Stimulated activated CD8-positive, alpha-beta memory T cell treated with anti-CD3 and anti-CD28 coated beads, Interleukin-4, amount 100 ng/mL, for 24 hours (primary cell): ENCODE data around the gene MCUB.
"Not testable (repeated sequence)": the region's sequence is repeated elsewhere in the genome, so short reads cannot be mapped to it uniquely, and the experiment has no call there.

Source experiments
- DNase-seq: peaks from one replicate; pipeline ENCODE4 v3.0.0-alpha.2; 2020; ENCODE audit warnings: low read depth

Gene MCUB

DNA sequence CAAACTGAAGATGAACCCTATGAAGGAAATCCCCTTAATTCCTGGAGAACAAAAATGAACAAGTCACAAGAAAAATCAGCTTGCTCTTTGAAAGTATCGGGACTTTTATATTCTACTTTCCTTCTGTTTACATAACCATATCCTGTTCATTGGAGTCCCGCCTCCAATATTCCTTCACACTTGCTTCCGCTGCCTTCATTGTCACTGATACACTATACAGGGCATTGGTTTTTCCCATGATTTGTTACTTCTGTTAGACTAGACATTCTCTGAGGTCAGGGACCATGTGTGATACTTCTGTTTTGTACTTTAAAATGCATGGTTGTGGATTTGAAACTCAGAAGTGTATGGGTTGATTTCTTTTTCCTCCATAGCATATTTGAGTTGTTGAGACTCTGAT lies 18.8 kb downstream of the MCUB start:
- DNase-seq = no peak

DNA sequence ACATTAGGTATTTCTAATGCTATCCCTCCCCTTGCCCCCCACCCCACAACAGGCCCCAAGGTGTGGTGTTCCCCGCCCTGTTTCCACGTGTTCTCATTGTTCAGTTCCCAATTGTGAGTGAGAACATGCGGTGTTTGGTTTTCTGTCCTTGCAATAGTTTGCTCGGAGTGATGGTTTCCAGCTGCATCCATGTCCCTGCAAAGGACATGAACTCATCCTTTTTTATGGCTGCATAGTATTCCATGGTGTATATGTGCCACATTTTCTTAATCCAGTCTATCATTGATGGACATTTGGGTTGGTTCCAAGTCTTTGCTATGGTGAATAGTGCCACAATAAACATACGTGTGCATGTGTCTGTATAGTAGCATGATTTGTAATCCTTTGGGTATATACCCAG lies 20.0 kb downstream of the MCUB start:
- not testable (repeated sequence) for DNase-seq

DNA sequence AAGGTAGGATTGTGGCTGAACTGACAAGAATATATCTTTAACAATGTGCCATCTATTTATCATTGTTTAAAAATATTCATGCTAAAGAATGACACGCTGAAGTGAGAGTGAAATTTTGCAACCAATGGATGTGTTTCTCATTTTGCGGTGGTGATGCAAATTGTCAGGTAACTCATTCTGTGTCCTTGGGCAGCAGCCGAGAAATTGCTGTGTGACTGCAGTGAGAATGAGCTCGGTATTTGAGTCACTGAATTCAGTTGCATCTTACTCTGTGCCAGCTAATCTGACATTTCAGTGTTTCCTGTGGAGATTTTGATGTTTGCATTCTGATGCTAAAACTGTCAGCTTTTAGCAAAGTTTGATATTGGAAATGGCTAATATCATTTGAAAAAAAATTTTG lies 28.1 kb downstream of the MCUB start:
- DNase-seq = peak; percentile 17

DNA sequence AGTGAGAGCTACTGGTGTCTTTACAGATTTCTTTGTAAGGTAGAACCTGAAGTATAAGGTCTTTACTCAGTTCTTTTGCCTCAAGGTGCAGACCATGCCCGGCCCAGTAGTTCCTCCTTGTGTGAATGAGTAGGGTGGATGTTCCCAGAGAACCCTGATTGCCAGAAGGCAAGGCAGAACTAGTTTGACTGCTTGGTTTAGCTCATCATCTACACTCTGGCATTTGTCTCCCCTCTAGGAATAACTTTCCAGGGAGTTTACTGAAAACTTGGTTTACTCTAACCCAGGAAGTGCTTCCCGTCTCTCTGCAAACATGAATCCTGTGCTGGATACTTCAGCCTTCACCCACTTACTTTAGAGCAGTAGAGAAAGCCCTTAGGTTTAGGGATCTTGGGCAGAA lies 29.1 kb downstream of the MCUB start:
- DNase-seq = no peak

DNA sequence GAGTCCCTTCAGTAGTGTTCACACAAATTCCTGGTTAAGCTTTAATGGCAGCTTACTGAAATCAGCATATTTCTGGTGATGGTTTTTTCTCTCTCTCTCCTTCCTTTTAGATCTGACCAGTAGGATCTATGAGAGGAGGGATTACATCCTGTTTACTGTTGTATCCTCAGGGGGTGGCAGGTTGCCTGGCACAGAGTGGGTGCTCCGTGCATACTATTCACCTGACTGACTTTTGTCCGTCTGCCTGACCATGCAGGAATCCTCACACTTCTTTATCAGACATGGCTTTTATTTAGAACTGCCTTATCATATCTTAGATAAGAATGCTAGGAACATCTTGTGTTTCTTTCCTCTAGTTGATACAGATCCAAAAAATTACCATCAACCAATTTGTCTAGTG lies 29.6 kb downstream of the MCUB start:
- no peak for DNase-seq

DNA sequence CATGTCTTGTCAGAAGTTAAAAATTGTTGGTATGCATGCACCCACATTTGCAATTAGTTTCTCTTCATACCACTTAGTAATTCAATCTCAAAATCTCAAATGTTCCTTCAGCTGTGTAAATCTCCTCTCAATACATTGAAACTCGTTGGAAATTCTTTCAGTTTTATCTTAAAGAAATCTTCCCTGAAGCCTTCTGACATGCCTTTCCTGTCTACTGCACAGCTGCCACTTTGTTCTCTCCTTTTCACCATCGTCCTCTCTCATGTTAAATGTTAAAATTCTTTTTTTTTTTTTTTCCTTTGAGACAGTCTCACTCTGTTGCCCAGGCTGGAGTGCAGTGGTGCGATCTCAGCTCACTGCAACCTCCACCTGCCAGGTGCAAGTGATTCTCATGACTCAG lies 30.9 kb downstream of the MCUB start:
- DNase-seq = no peak

DNA sequence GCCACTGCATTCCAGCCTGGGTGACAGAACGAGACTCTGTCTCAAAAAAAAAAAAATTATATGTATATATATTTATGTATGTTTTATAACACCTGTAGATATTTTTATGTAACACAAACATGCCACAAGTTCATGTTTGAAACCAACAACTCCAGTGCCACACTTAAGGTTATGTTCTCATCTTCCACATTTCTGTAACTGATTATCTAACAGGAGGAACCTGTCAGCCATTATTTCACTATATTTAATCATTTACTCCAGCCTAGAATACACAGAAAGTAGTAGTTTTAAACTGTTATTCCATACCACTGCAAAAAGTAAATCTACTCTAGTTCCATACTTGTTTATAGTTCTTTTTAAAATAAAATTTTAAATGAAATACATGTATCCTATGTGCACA lies 32.3 kb downstream of the MCUB start:
- no peak for DNase-seq

DNA sequence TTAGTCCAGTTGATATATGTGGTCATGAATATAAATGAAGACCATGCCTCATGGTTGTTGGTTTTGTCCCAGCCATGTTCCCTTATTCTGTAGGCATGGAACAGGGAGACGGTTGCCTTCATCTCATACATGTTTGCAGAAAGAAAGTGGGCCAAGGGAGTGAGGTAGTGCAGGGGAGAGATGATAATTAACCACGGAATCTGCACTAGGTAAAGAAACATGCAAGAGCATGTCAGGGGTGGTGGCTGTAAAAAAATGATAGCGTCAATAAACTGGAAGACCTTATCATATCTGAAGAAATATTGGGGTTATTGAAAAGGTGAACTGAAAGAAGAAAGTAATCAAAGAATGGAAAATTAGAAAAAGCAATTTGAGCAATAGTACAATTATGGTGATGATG lies 35.1 kb downstream of the MCUB start:
- DNase-seq = not testable (repeated sequence)

DNA sequence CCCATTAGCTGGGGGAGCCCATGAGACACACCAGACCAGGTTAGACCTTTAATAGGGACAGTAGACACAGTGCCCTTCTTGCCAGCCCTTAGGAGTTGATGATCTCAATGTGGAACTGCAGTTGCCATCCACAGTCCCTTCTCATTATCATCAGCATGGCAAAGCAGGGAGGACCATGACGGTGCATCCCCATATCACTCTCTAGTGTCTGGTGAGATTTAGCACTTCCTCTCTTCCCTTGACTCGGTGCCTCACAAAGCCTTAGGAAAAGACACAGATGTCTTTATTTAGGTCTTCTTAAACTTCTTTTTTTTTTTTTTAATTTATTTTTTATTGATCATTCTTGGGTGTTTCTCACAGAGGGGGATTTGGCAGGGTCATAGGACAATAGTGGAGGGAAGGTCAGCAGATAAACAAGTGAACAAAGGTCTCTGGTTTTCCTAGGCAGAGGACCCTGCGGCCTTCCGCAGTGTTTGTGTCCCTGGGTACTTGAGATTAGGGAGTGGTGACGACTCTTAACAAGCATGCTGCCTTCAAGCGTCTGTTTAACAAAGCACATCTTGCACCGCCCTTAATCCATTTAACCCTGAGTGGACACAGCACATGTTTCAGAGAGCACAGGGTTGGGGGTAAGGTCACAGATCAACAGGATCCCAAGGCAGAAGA lies 36.5 kb downstream of the MCUB start:
- not testable (repeated sequence) for DNase-seq

DNA sequence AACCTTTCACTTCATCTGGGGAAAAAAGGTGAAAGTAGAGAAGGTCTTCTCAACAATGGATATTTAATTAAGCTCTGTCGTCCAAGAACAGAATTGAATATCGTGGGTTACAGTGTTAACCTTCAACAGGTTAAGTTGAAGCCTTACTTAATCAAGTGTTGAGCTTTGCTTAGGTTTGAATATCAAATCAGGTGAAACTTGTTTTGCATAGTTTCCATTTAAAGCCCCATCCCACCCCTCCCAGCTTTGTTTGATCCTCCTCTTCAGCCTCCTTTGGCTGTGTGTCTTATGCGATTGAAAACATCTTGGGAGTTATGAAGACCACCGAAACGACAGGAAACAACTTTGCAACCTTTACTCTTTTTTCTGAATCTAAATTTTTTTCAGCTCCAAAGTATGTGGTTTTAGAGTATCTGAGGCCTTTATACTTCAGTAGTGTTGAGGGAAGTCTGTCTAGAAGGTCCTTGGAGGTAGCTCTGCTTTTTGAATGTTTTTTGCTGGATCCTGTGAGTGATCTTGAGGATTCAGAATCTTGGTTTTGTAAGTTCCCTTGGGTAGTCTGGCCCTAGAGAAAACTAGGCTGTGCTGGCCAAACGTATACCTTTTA lies 39.1 kb downstream of the MCUB start:
- DNase-seq = no peak

DNA sequence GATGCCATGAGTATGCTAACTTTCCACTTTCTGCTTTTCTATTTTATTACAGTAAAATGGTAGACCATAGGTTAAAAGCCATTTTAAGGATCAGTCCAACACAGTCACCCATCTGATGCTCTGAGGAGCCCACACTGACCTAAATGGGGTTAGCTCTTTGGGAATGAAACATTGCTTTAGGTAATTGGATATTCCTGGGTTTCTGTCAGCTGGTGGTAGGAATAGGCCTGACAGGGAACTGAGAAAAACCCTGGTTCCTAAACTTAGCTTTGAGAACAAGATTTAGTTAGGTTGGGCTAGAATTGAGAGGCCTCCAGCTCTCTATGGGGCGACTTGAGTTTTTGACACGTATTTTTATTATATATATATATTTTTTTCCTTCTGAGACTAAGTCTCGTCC lies 40.4 kb downstream of the MCUB start:
- no peak for DNase-seq

DNA sequence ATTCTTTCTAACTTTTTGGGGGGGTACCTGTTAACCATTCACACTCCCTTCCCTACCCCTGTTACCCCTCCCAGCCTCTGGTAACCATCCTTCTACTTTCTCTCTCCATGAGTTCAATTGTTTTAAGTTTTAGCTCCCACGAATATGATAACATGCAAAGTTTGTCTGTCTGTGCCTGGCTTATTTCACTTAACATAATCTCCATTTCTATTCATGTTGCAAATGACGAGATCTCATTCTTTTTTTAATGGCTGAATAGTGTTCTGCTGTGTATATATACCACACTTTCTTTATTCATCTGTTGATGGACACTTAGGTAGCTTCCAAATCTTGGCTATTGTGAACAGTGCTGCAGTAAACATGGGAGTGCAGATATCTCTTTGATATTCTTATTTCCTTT lies 41.3 kb downstream of the MCUB start:
- no peak for DNase-seq

DNA sequence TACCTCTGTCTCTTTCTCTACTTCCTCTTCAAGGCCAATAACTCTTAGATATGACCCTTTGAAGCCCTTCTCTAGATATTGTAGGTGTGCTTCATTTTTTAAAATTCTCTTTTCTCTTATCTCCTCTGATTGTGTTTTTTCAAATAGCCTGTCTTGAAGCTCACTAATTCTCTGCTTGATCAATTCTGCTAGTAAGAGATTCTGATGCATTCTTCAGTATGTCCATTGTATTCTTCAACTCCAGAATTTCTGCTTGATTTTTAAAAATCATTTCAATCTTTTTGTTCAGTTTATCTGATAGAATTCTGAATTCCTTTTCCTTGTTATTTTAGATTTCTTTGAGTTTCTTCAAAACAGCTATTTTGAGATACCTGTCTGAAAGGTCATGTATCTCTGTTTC lies 47.9 kb downstream of the MCUB start:
- no peak for DNase-seq

DNA sequence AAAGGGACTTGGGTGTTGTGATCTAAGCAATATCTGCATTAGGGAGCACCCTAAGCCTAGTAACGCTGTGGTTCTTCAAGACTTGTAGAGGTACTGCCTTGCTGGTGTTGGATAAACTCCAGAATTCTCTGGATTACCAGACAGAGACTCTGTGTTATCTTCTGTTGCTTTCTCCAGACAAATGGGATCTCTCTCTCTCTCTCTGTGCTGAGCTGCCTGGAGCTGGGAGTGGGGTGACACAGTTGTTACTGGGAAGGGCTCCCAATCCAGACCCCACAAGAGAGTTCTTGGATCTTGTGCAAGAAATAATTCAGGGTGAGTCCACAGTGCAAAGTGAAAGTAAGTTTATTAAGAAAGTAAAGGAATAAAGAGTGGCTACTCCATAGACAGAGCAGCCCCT lies 48.8 kb downstream of the MCUB start:
- DNase-seq = no peak

DNA sequence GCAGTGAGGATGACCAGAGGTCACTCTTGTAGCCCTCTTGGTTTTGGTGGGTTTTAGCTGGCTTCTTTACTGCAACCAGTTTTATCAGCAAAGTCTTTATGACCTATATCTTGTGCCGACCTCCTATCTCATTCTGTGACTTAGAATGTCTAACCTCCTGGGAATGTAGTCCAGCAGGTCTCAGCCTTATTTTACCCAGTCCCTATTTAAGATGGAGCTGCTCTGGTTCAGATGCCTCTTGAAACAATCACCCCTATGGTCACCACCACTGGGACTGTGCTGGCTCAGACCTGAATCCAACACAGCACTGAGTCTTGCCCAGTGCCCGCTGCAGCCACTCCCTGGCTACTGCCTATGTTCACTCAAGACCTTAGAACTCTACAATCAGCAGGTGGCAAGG lies 49.4 kb downstream of the MCUB start:
- DNase-seq = no peak

DNA sequence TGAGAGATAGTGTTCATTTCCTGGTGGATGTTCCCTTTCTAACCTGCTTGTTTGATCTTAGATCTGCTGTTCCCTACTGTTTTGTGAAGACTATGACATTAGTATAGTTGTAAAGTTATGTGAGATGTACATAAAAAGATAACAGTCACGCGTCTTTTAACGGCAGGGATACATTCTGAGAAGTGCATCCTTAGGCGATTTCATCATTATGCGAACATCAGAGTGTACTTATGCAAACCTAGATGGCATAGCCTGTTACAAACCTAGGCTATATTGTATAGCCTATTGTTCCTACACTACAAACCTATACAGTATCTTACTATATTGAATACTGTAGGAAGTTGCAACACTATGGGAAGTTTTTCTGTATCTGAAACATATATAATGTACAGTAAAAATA lies 50.4 kb downstream of the MCUB start:
- no peak for DNase-seq

DNA sequence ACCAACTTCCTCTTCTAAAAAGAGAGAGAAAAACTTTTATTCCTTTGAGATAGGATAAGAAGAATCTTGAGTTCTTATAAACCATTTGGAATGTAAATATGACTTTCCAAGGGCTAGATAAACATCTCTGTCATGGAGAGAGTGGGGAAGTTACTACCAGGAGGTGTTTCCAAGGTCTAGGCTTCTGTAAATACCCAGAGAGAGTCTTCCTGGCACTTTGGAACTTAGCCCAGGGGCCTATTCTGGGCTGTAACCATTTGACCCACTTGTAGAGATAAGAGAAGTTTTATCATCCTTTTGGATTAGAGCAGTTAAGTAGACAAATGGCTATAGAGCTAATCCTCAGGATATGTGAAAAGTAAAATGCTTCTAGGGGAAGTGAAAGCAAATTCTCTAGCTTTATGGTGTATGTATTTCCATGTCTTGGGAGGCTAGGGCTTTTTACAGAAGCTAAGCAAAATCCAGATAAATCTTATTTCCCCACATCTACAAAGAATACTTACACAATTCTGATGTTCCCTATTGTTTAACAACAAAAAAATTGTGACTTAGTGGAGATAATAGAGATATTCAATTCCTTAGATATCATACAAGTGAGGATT lies 51.1 kb downstream of the MCUB start:
- no peak for DNase-seq

DNA sequence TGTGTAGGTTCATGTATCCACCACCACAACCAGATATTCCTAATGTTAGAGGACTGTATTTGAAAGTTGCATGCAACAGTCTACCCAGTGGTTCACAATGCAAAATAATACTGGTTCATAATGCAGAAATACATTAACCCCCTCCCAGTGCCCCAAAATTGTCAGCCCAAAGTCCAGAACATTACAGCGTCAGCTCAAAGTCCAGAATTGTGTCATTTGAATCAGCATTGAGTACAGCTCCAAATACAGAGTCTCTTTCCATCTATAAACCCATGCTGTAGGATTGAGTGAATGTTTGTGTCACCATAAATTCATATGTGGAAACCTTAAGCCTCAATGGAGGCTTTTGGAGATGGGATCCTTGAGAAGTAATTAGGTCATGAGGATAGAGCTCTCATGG lies 54.0 kb downstream of the MCUB start:
- no peak for DNase-seq

DNA sequence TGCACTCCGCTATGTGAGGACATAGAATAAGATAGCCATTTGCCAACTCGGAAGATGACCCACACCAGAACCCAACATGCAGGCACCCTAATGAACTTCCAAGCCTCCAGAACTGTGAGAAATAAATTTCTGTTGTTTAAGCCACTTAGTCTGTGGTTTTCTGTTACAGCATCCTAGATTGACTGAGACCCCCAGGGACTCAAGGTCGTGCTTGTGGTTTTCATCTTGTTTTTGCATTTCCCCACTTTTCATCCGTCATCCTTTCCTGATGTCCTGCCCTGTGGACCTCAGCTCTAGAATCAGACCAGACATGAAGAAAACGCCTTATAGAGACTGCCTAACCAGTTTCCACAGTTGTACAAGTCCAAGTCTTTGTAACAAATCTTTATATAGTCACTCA lies 54.4 kb downstream of the MCUB start:
- no peak for DNase-seq

DNA sequence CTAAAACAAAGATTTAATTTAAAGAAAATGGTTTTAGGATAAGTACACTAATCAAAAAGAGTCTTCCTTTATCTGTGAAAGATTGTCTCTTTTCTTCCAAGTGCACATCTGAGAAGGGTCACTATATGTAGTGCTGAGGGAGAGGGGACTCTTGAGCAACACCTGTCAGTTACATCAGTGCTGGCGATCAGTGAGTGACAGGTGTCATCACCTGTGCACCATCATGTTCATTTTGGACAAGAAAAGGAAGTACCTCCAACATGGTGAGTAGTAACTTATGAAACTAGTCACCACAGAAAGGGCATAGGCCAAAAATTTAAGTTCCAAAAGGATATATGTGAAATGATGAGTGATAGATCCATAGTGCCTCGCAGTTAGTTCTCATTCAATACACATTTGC lies 55.7 kb downstream of the MCUB start:
- DNase-seq = no peak

DNA sequence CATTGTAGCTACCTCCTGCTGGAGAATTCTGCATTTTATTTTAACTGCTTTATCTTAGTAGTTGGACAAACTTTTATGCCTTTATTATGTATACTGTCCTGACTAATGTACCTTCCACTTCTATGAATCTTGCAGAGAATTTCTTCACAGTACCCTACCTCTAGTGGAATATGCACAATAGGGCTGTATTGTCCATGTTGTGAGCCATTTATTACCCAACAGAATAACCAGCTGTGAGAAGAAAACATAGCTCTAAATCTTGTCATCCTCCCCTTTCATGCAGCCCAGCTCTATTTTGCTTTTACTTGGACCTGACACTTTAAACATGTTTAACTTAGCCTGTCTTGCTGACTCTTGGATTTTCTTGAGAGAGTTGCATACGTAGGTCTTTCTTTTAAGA lies 56.2 kb downstream of the MCUB start:
- DNase-seq = no peak

DNA sequence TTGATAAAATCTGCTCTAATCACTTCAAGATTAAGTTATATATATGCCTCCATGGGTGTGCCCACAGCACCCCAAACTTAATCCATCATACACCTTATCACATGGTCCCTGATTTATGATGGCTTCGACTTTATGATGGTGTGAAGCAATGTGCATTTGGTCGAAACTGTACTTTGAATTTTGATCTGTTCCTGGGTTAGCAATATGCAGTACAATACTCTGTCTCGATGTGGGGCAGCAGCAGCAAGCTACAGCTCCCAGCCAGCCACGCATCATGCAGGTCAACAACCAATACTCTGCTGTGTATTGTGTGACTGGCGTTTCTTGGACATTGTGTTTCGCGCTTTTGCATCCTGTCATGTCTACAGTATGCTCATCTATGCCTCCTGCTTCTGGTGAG lies 62.6 kb downstream of the MCUB start:
- DNase-seq = no peak

DNA sequence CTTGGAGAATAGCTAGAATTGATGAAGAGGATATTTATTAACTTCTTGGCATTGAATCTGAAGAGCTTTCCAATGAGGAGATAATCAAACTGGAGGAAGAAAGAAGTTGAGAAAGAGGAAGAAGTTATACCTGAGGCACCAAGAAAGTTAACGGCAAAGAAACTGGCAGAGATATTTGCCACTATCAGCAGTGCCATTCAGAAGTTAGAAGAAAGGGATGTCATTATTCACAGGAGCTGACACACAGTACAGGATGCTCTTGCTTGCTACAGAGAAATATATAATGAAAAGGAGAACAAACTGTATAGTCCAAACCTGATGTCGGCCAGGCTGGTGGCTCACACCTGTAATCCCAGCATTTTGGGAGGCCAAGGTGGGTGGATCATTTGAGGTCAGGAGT lies 64.5 kb downstream of the MCUB start:
- DNase-seq = no peak

DNA sequence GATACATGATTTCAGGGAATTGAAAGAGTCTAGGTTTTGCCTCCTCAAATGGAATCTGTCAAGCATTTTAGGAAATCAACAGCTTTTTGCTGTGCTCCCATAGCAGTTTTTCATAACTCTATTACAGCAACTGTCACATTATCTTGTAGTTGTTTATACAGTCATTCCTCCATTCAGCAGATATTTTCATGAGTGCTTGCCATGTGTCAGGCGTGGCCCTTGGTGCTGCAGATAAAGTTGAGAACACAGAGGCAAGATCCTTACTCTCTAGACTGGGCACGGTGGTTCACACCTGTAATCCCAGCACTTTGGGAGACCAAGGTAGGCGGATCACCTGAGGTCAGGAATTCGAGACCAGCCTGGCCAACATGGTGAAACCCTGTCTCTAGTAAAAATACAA lies 67.3 kb downstream of the MCUB start:
- DNase-seq = no peak
